Thoracic aorta (tissue), 2 donors: ENCODE data around the gene MAD1L1. TPM values are rescaled to one million over a fixed set of nuclear protein-coding genes. Genes with fewer than 3 reads are reported as not detected.

Experiments used
- ATAC-seq: fragments of 150-250 bp; one replicate; pipeline ENCODE4 v1.8.0; 2017; ENCODE audit warnings: low read depth; ENCODE audit not compliant: insufficient number of reproducible peaks, low FRiP score
- DNase-seq: peaks from one replicate; pipeline ENCODE4 v3.0.0-alpha.2; 2020; ENCODE audit warnings: low spot score
- H3K27ac ChIP-seq, 2 donors: fragments of 200-600 bp; sonication (generic); 1 replicate in 1 of 2; 2 replicates in 1 of 2; pipeline ENCODE4 v1.5.1; 2016; ENCODE audit warnings: mild to moderate bottlenecking in 2 of 2, moderate library complexity in 2 of 2
- H3K27me3 ChIP-seq: fragments of 200-600 bp; sonication (generic); replicated peaks from 2 replicates; pipeline ENCODE4 v1.6.0; 2016; ENCODE audit warnings: mild to moderate bottlenecking; ENCODE audit not compliant: insufficient read depth
- H3K36me3 ChIP-seq: fragments of 200-600 bp; sonication (generic); one replicate; pipeline ENCODE4 v1.5.1; 2016
- H3K4me1 ChIP-seq, 2 donors: fragments of 200-600 bp; sonication (generic); 1 replicate in 1 of 2; 2 replicates in 1 of 2; pipeline versions ENCODE4 v1.5.1 to v1.6.0; 2016; ENCODE audit warnings: low read depth in 2 of 2, mild to moderate bottlenecking in 1 of 2; ENCODE audit not compliant: control insufficient read depth in 1 of 2
- H3K4me3 ChIP-seq: fragments of 200-600 bp; sonication (generic); 2 replicates; pipeline ENCODE4 v1.5.1; 2016; ENCODE audit warnings: mild to moderate bottlenecking
- H3K9me3 ChIP-seq: fragments of 200-600 bp; sonication (generic); 2 replicates; pipeline ENCODE4 v1.5.1; 2016
- CTCF ChIP-seq: fragments of 200-600 bp; sonication (generic); IDR thresholded peaks from one replicate; pipeline ENCODE4 v1.5.1; 2019; ENCODE audit warnings: antibody characterized with exemption
- total RNA-seq, 2 donors: library from RNA; depleted of rRNA; stranded (reverse); fragments of >200 nt; gene quantifications; one replicate each; pipeline versions ENCODE4 v1.1.0 to v1.2.3, GENCODE V29; 2016

The MAD1L1 gene
- total RNA-seq, 2 donors from 2014 or later, result 27.4 to 41.3 TPM

- H3K27me3 ChIP-seq, result no peaks in the 10 kb centered on the region
- H3K27ac ChIP-seq, result no peak overlapping the region
- no peaks in the 10 kb centered on the region for H3K36me3 ChIP-seq
- no peak for DNase-seq
- no peaks in the 10 kb centered on the region for H3K4me1 ChIP-seq
- no peak for TF ChIP-seq CTCF
- no peak overlapping the region for H3K4me3 ChIP-seq
- H3K9me3 ChIP-seq, result no peaks in the 10 kb centered on the region
- no peak for ATAC-seq
Measured at GRCh38 chr7:1948301-1948796, 284.4 kb downstream of the MAD1L1 start.

DNA sequence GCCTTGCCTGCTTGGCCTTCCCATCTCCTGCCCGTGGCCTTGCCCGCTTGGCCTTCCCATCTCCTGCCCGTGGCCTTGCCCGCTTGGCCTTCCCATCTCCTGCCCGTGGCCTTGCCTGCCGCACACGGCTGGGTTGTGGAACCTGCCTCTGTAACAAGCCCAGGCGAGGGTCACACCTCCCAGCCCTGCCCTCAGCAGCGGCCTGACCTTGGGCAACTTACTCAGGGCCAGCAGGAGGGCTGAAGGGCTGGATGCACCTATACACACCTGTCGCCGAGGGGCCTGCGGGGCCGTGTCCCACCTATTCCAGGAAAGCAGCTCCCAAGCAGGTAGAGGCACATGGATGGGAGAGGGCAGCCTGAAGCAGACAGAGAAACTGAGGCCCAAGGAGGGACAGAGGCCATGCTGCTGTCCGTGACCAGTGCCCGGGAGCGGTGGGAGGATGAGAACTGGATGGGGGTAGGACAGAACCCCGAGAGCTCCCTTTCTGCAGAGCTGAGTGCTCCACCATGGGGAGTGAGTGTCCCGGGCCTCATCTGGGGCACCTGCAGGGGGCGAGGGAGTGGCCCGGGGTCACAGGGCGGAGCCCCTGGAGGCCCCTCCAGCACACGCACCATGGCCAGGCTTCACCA lies 285.0 kb downstream of the MAD1L1 start:
- no peaks in the 10 kb centered on the region for H3K4me1 ChIP-seq
- no peaks in the 10 kb centered on the region for H3K36me3 ChIP-seq

GRCh38 chr7:1946773-1947450 lies 285.8 kb downstream of the MAD1L1 start:
- H3K27ac ChIP-seq, result no peak overlapping the region
- no peaks in the 10 kb centered on the region for H3K27me3 ChIP-seq
- H3K36me3 ChIP-seq, result no peaks in the 10 kb centered on the region
- ATAC-seq (no peak), DNase-seq (no peak)
- H3K4me1 ChIP-seq, result no peaks in the 10 kb centered on the region
- no peak for TF ChIP-seq CTCF
- no peak overlapping the region for H3K4me3 ChIP-seq
- no peaks in the 10 kb centered on the region for H3K9me3 ChIP-seq

More for the DNA sequence above, 285.0 kb downstream of the MAD1L1 start:
- no peak for ATAC-seq
- no peak overlapping the region for H3K27ac ChIP-seq
- H3K4me3 ChIP-seq, result no peak overlapping the region
- H3K27me3 ChIP-seq, result no peaks in the 10 kb centered on the region
- H3K9me3 ChIP-seq, result no peaks in the 10 kb centered on the region
- TF ChIP-seq CTCF, result no peak
- DNase-seq, result no peak

GRCh38 chr7:1946025-1946772 lies 286.5 kb downstream of the MAD1L1 start:
- no peak for TF ChIP-seq CTCF
- Histone ChIP-seq H3K9me3 (no peaks in the 10 kb centered on the region), H3K4me1 (no peaks in the 10 kb centered on the region), H3K4me3 (no peak overlapping the region), H3K27ac (no peak overlapping the region), H3K27me3 (no peaks in the 10 kb centered on the region), H3K36me3 (no peaks in the 10 kb centered on the region)
- ATAC-seq (no peak), DNase-seq (no peak)

DNA sequence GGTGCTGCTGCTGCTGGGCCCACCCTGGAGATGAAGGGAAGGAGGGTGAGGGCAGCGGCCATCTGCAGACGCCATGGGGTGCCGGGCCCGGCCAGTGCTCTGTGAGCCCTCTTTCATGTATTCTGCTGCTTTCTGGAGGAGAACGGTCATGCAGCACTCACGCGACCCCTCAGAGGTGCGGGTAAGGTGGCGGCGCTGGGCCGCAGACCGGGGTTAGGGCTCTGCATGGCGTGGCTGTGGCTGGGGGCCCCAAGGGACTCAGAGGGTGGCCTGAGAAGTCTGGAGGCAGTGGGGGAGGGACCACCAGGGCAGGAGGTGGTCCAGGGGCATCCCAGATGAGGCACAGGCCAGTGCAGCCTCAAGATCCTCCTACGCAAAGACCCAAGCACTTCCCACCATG lies 287.2 kb downstream of the MAD1L1 start:
- Histone ChIP-seq H3K9me3 (no peaks in the 10 kb centered on the region), H3K36me3 (no peaks in the 10 kb centered on the region), H3K27me3 (no peaks in the 10 kb centered on the region), H3K4me3 (no peak overlapping the region), H3K4me1 (no peaks in the 10 kb centered on the region), H3K27ac (no peak overlapping the region)
- ATAC-seq (no peak), DNase-seq (no peak)
- no peak for TF ChIP-seq CTCF
